Endothelial cell of umbilical vein (primary cell): Measurements from ENCODE around the gene AURKA. TPM values are rescaled to one million over a fixed set of nuclear protein-coding genes. Genes with fewer than 3 reads are reported as not detected.
"Not testable (repeated sequence)": the region's sequence is repeated elsewhere in the genome, so short reads cannot be mapped to it uniquely, and the experiment has no call there.

ENCODE experiments used
- BruUV-seq: library from RNA; stranded (reverse); fragments of 400-500 nt; replicated peaks from 2 replicates; lab custom pipeline; 2021; lab: Mats Ljungman, UMichigan
- CTCF ChIA-PET: fragments of 300-600, 350-600 bp; sonication (Branson Sonifier 250); formaldehyde crosslinking; loops from one replicate; lab custom pipeline; 2021; ENCODE audit warnings: antibody characterized with exemption, inconsistent platforms; lab: Charles Lee
- POLR2A ChIA-PET: fragments of 300-600, 350-600 bp; sonication (Branson Sonifier 250); formaldehyde crosslinking; loops from one replicate; lab custom pipeline; 2021; ENCODE audit warnings: antibody characterized with exemption, inconsistent platforms; lab: Charles Lee
- DNase-seq: peaks from one replicate; pipeline ENCODE4 v3.0.0-alpha.2; 2011; ENCODE audit warnings: low read depth, low spot score
- FAIRE-seq: peaks from 2 replicates; lab custom pipeline; 2011; peaks lifted over from hg19 to GRCh38; lab: Jason Lieb, UNC
- H2AFZ ChIP-seq: 2 replicates; pipeline ENCODE4 v1.6.0; 2012; ENCODE audit warnings: low read depth, low read length, control low read depth, inconsistent platforms
- H3K27ac ChIP-seq: 2 replicates; pipeline ENCODE4 v1.5.1; 2011; ENCODE audit warnings: low read depth, mild to moderate bottlenecking, control low read depth, low read length, moderate library complexity; ENCODE audit not compliant: insufficient read depth
- H3K27me3 ChIP-seq, 2 experiments: 2 replicates each; pipeline versions ENCODE4 v1.6.0 to v1.6.1; 2011; ENCODE audit warnings: low read length in 2 of 2, mixed read lengths in 1 of 2; ENCODE audit not compliant: control insufficient read depth in 2 of 2, insufficient read depth in 2 of 2
- H3K36me3 ChIP-seq, 2 experiments: 2 replicates in 1 of 2; 3 replicates in 1 of 2; pipeline ENCODE4 v1.5.1; 2011; ENCODE audit warnings: low read length in 2 of 2, mild to moderate bottlenecking in 1 of 2, moderate library complexity in 1 of 2; ENCODE audit not compliant: control insufficient read depth in 2 of 2, insufficient read depth in 2 of 2; ENCODE audit errors: extremely low read depth in 1 of 2
- H3K4me1 ChIP-seq: 3 replicates; pipeline ENCODE4 v1.5.1; 2011; ENCODE audit warnings: mild to moderate bottlenecking, low read length; ENCODE audit not compliant: control insufficient read depth, insufficient read depth; ENCODE audit errors: extremely low read depth
- H3K4me2 ChIP-seq: 2 replicates; pipeline ENCODE4 v1.6.1; 2011; ENCODE audit warnings: low read length, control low read depth, mixed read lengths; ENCODE audit not compliant: insufficient read depth
- H3K4me3 ChIP-seq, 3 experiments: fragments of 200-600 bp in 1 of 3; sonication (generic), shearing (Covaris generic) in 1 of 3; replicated peaks in 1 of 3; 2 replicates each; pipeline ENCODE4 v1.5.1; 2011 to 2016; ENCODE audit warnings: control low read depth in 3 of 3, low read length in 3 of 3, mild to moderate bottlenecking in 2 of 3, inconsistent platforms in 1 of 3, low read depth in 1 of 3, moderate library complexity in 1 of 3; ENCODE audit not compliant: insufficient read depth in 1 of 3
- H3K79me2 ChIP-seq: 2 replicates; pipeline ENCODE4 v1.6.0; 2012; ENCODE audit warnings: low read length, inconsistent platforms; ENCODE audit not compliant: control insufficient read depth, insufficient read depth
- H3K9ac ChIP-seq: replicated peaks from 2 replicates; pipeline ENCODE3; 2011; ENCODE audit warnings: low read length, control low read depth; ENCODE audit not compliant: insufficient read depth; ENCODE audit errors: extremely low read depth
- H3K9me1 ChIP-seq: replicated peaks from 3 replicates; pipeline ENCODE4 v1.6.0; 2011; ENCODE audit warnings: mild to moderate bottlenecking, low read length; ENCODE audit not compliant: control insufficient read depth, insufficient read depth; ENCODE audit errors: extremely low read depth
- H3K9me3 ChIP-seq: replicated peaks from 2 replicates; pipeline ENCODE4 v1.5.1; 2012; ENCODE audit warnings: low read length, inconsistent platforms; ENCODE audit not compliant: control insufficient read depth, insufficient read depth
- H4K20me1 ChIP-seq: replicated peaks from 2 replicates; pipeline ENCODE3; 2011; ENCODE audit warnings: mild to moderate bottlenecking, low read length; ENCODE audit not compliant: control insufficient read depth, insufficient read depth; ENCODE audit errors: extremely low read depth
- CTCF ChIP-seq, 2 donors: IDR thresholded peaks; 1 replicate in 1 of 2; 2 replicates in 1 of 2; pipeline ENCODE4 v1.5.1; 2011; ENCODE audit warnings: low read length in 2 of 2, mild to moderate bottlenecking in 2 of 2, moderate library complexity in 2 of 2, control low read depth in 1 of 2, inconsistent platforms in 1 of 2, low read depth in 1 of 2; ENCODE audit not compliant: insufficient read depth in 1 of 2; ENCODE audit errors: extremely low read depth in 1 of 2
- EZH2 ChIP-seq: IDR thresholded peaks from 2 replicates; pipeline ENCODE4 v1.6.1; 2012; ENCODE audit warnings: borderline replicate concordance, low read depth, mild to moderate bottlenecking, moderate library complexity, low read length, inconsistent platforms; ENCODE audit not compliant: severe bottlenecking
- FOS ChIP-seq: IDR thresholded peaks from 2 replicates; pipeline ENCODE4 v1.6.1; 2011; ENCODE audit warnings: mild to moderate bottlenecking, low read length, moderate library complexity, borderline replicate concordance; ENCODE audit not compliant: insufficient read depth
- GATA2 ChIP-seq: IDR thresholded peaks from 2 replicates; pipeline ENCODE4 v1.7.0; 2011; ENCODE audit warnings: low read depth, mild to moderate bottlenecking, moderate library complexity, mixed read lengths, low read length; ENCODE audit not compliant: insufficient read length, insufficient read depth
- JUN ChIP-seq: IDR thresholded peaks from 2 replicates; pipeline ENCODE4 v1.6.1; 2011; ENCODE audit warnings: borderline replicate concordance, low read depth; ENCODE audit not compliant: insufficient read length, insufficient read depth
- MAX ChIP-seq: IDR thresholded peaks from 2 replicates; pipeline ENCODE4 v1.6.1; 2011; ENCODE audit not compliant: insufficient read depth, insufficient read length
- MYC ChIP-seq: IDR thresholded peaks from one replicate; pipeline ENCODE4 v1.6.1; 2011; ENCODE audit warnings: mild to moderate bottlenecking, low read depth, low read length
- POLR2A ChIP-seq: IDR thresholded peaks from 2 replicates; pipeline ENCODE4 v1.6.1; 2012; ENCODE audit warnings: low read depth, mild to moderate bottlenecking, control low read depth, low read length
- POLR2AphosphoS5 ChIP-seq: IDR thresholded peaks from 2 replicates; pipeline ENCODE4 v1.6.1; 2012; ENCODE audit warnings: low read depth, mild to moderate bottlenecking, control low read depth, low read length, moderate library complexity; ENCODE audit not compliant: insufficient read depth
- dilution Hi-C: fragments of 300-500 bp; cut with MboI; formaldehyde crosslinking; loops from one replicate; pipeline ENCODE4 v1.15.0; 2019; ENCODE audit warnings: low sequenced_read_pairs; ENCODE audit not compliant: extremely low pct_ligation_motif_present
- intact Hi-C: fragments of 100-400 bp; cut with micrococcal nuclease; formaldehyde crosslinking; loops from one replicate; pipeline ENCODE4 v1.10.0; 2022
- polyA plus RNA-seq, 4 experiments: library from polyadenylated mRNA; depleted of rRNA in 3 of 4; stranded (reverse) in 3 of 4; unstranded in 1 of 4; fragments of >200 nt; gene quantifications; 2 replicates each; pipeline versions ENCODE4 v1.2.1 to v1.2.3, GENCODE V29; 2011 to 2012; ENCODE audit warnings: missing spikeins in 1 of 4
- total RNA-seq: library from RNA; stranded (reverse); gene quantifications from 2 replicates; pipeline ENCODE4 v1.2.3, GENCODE V29; 2021

AURKA gene
- total and polyA plus RNA-seq, 2 donors (not counting 3 experiments of a cell fraction or from before 2014, with no cell fraction given), result 33.1 to 56.9 TPM

- peaks cover 14% of the 10 kb centered on the region for H3K4me1 ChIP-seq
- H3K36me3 ChIP-seq, result peaks cover 6 to 11% of the 10 kb centered on the region in 2 experiments
- peak overlapping the region; percentile 46 to 79 (median 78) for H3K4me3 ChIP-seq
- CTCF ChIA-PET, result interaction anchor here (1.4 kb wide), 1 partner anchor 9 kb away, joined by 5 read pairs; no protein-coding TSS in a partner anchor
- H3K9me3 ChIP-seq, result no peaks in the 10 kb centered on the region
- no peaks in the 10 kb centered on the region for H3K9me1 ChIP-seq
- H4K20me1 ChIP-seq, result no peaks in the 10 kb centered on the region
- peaks cover 73% of the 10 kb centered on the region for H3K79me2 ChIP-seq
- dilution Hi-C loops, result no loop called here
- POLR2A ChIA-PET, result no interaction called here
- H3K27me3 ChIP-seq, result no peaks in the 10 kb centered on the region
- peak overlapping the region; percentile 80 for H2AFZ ChIP-seq
- H3K27ac ChIP-seq, result no peak overlapping the region
- intact Hi-C loops, result loop anchor here (2.0 kb wide), 1 partner anchor 14 kb away; no protein-coding TSS in a partner anchor
- FAIRE-seq (peak; percentile 62), DNase-seq (peak; percentile 4)
- peak overlapping the region; percentile 52 for H3K9ac ChIP-seq
- BruUV-seq, result TSS peak; percentile 65
- peak overlapping the region; percentile 65 for H3K4me2 ChIP-seq
- TF ChIP-seq FOS (no peak), POLR2A (no peak), MAX (no peak), JUN (no peak), MYC (no peak), CTCF (IDR thresholded peaks at IDR 0.05; ENCODE audit: extremely low read depth in 1 of 2, insufficient read depth in 1 of 2, low read depth in 1 of 2, low read length in 2 of 2) (no peak), EZH2 (no peak), GATA2 (no peak), POLR2AphosphoS5 (no peak)
Observed at GRCh38 chr20:56391037-56391436, 978 bp downstream of the AURKA start.

- BruUV-seq, CTCF ChIA-PET, DNase-seq, H3K9me1 ChIP-seq, H2AFZ ChIP-seq, H3K27me3 ChIP-seq, FAIRE-seq, POLR2A ChIA-PET, H4K20me1 ChIP-seq, H3K27ac ChIP-seq, H3K9me3 ChIP-seq, dilution Hi-C loops: not testable (repeated sequence)
- Histone ChIP-seq H3K4me1 (peaks cover 14% of the 10 kb centered on the region), H3K36me3 (peaks cover 3 to 12% of the 10 kb centered on the region in 2 experiments), H3K9ac (peak overlapping the region; percentile 52), H3K4me2 (peak overlapping the region; percentile 65), H3K4me3 (peak overlapping the region in 1 of 3 experiments; percentile 78), H3K79me2 (peaks cover 77% of the 10 kb centered on the region)
- intact Hi-C loops, result loop anchor here (2.0 kb wide), 1 partner anchor 14 kb away; no protein-coding TSS in a partner anchor
Observed at GRCh38 chr20:56390396-56390795, 1.6 kb downstream of the AURKA start.
